GM23338 (cell line): Measurements from ENCODE around the gene RNF121.

Experiments
- CREB1 ChIP-seq: fragments of 250-450 bp; sonication (Bioruptor Pico); IDR thresholded peaks from 2 replicates; pipeline ENCODE4 v1.5.0; 2020; ENCODE audit warnings: low read depth, mild to moderate bottlenecking, moderate library complexity
- EZH2 ChIP-seq: fragments of 200-600 bp; sonication (generic); IDR thresholded peaks from one replicate; pipeline ENCODE4 v1.8.0; 2017; ENCODE audit warnings: antibody characterized with exemption, mild to moderate bottlenecking, low read depth; ENCODE audit not compliant: unreplicated experiment
- EZH2phosphoT487 ChIP-seq: fragments of 200-600 bp; sonication (generic); IDR thresholded peaks from one replicate; pipeline ENCODE4 v1.8.1; 2018; ENCODE audit warnings: antibody characterized with exemption; ENCODE audit not compliant: unreplicated experiment
- JUNB ChIP-seq: IDR thresholded peaks from one replicate; pipeline ENCODE4 v1.6.1; 2016; ENCODE audit warnings: antibody characterized with exemption; ENCODE audit not compliant: unreplicated experiment
- POLR2AphosphoS5 ChIP-seq: IDR thresholded peaks from 2 replicates; pipeline ENCODE4 v1.6.1; 2016; ENCODE audit warnings: antibody characterized with exemption, low read depth
- STAT1 ChIP-seq: IDR thresholded peaks from one replicate; pipeline ENCODE4 v1.6.1; 2016; ENCODE audit warnings: antibody characterized with exemption; ENCODE audit not compliant: unreplicated experiment
- ZNF114 ChIP-seq: fragments of 250-450 bp; sonication (Bioruptor Pico); IDR thresholded peaks from 2 replicates; pipeline ENCODE4 v1.5.0; 2020; ENCODE audit warnings: mild to moderate bottlenecking, moderate library complexity
- ZNF331 ChIP-seq: fragments of 250-450 bp; sonication (Bioruptor Pico); IDR thresholded peaks from 2 replicates; pipeline ENCODE4 v1.5.0; 2020; ENCODE audit warnings: low read depth, mild to moderate bottlenecking, moderate library complexity
- TF ChIP-seq, protein P1 (sequence below), 2 experiments: fragments of 200-600 bp in 1 of 2; sonication (generic) in 1 of 2; conservative IDR thresholded peaks; 2 replicates each; pipeline versions ENCODE4 v1.5.1 to v1.6.1; 2016 to 2017; ENCODE audit warnings: antibody characterized with exemption in 2 of 2, low read depth in 2 of 2, mild to moderate bottlenecking in 2 of 2, moderate library complexity in 1 of 2
- TF ChIP-seq, protein P2 (sequence below): IDR thresholded peaks from 2 replicates; pipeline ENCODE4 v1.6.1; 2016; ENCODE audit warnings: antibody characterized with exemption
- TF ChIP-seq, protein P3 (sequence below): IDR thresholded peaks from one replicate; pipeline ENCODE4 v1.6.1; 2018; ENCODE audit warnings: antibody characterized with exemption; ENCODE audit not compliant: unreplicated experiment
- TF ChIP-seq, protein P4 (sequence below): fragments of 250-450 bp; sonication (Bioruptor Pico); IDR thresholded peaks from 2 replicates; pipeline ENCODE4 v1.5.0; 2020; ENCODE audit warnings: mild to moderate bottlenecking, moderate library complexity

DNA sequence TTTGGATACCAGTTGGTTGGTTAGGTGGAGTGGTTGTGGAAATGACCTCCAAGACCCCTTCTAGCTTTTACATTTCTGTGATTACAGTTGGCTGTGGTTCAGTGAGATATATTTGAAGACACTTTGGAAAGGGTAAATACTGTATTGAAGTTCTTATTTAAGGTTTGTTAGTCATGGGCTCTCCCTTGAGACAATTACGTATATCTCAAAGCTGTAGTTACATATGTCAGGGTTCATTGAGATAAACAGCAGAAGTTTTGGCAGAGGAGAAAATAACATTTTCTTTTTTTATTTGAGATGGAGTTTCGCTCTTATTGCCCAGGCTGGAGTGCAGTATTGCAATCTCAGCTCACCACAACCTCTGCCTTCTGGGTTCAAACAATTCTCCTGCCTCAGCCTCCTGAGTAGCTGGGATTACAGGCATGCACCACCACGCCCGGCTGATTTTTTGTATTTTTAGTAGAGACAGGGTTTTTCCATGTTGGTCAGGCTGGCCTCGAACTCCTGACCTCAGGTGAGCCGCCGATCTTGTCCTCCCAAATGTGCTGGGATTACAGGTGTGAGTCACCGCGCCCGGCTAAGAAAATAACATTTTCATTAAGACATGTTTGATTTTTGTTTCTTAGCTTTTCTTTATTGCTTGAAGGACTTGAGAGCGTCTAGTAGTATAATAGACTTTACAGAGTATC lies 1.9 kb downstream of the RNF121 start:
- TF ChIP-seq, protein P1, sequence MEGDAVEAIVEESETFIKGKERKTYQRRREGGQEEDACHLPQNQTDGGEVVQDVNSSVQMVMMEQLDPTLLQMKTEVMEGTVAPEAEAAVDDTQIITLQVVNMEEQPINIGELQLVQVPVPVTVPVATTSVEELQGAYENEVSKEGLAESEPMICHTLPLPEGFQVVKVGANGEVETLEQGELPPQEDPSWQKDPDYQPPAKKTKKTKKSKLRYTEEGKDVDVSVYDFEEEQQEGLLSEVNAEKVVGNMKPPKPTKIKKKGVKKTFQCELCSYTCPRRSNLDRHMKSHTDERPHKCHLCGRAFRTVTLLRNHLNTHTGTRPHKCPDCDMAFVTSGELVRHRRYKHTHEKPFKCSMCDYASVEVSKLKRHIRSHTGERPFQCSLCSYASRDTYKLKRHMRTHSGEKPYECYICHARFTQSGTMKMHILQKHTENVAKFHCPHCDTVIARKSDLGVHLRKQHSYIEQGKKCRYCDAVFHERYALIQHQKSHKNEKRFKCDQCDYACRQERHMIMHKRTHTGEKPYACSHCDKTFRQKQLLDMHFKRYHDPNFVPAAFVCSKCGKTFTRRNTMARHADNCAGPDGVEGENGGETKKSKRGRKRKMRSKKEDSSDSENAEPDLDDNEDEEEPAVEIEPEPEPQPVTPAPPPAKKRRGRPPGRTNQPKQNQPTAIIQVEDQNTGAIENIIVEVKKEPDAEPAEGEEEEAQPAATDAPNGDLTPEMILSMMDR (conservative IDR thresholded peaks at IDR 0.05; ENCODE audit: low read depth in 2 of 2), result no peak
- TF ChIP-seq POLR2AphosphoS5 (no peak), EZH2phosphoT487 (no peak), JUNB (no peak), EZH2 (no peak), ZNF331 (CRISPR knock-in tag) (no peak), ZNF114 (CRISPR knock-in tag) (no peak), CREB1 (CRISPR knock-in tag) (no peak), STAT1 (no peak)
- TF ChIP-seq, protein P2, sequence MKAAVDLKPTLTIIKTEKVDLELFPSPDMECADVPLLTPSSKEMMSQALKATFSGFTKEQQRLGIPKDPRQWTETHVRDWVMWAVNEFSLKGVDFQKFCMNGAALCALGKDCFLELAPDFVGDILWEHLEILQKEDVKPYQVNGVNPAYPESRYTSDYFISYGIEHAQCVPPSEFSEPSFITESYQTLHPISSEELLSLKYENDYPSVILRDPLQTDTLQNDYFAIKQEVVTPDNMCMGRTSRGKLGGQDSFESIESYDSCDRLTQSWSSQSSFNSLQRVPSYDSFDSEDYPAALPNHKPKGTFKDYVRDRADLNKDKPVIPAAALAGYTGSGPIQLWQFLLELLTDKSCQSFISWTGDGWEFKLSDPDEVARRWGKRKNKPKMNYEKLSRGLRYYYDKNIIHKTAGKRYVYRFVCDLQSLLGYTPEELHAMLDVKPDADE, result no peak
- TF ChIP-seq, protein P3, sequence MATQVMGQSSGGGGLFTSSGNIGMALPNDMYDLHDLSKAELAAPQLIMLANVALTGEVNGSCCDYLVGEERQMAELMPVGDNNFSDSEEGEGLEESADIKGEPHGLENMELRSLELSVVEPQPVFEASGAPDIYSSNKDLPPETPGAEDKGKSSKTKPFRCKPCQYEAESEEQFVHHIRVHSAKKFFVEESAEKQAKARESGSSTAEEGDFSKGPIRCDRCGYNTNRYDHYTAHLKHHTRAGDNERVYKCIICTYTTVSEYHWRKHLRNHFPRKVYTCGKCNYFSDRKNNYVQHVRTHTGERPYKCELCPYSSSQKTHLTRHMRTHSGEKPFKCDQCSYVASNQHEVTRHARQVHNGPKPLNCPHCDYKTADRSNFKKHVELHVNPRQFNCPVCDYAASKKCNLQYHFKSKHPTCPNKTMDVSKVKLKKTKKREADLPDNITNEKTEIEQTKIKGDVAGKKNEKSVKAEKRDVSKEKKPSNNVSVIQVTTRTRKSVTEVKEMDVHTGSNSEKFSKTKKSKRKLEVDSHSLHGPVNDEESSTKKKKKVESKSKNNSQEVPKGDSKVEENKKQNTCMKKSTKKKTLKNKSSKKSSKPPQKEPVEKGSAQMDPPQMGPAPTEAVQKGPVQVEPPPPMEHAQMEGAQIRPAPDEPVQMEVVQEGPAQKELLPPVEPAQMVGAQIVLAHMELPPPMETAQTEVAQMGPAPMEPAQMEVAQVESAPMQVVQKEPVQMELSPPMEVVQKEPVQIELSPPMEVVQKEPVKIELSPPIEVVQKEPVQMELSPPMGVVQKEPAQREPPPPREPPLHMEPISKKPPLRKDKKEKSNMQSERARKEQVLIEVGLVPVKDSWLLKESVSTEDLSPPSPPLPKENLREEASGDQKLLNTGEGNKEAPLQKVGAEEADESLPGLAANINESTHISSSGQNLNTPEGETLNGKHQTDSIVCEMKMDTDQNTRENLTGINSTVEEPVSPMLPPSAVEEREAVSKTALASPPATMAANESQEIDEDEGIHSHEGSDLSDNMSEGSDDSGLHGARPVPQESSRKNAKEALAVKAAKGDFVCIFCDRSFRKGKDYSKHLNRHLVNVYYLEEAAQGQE, result no peak
- TF ChIP-seq, protein P4, sequence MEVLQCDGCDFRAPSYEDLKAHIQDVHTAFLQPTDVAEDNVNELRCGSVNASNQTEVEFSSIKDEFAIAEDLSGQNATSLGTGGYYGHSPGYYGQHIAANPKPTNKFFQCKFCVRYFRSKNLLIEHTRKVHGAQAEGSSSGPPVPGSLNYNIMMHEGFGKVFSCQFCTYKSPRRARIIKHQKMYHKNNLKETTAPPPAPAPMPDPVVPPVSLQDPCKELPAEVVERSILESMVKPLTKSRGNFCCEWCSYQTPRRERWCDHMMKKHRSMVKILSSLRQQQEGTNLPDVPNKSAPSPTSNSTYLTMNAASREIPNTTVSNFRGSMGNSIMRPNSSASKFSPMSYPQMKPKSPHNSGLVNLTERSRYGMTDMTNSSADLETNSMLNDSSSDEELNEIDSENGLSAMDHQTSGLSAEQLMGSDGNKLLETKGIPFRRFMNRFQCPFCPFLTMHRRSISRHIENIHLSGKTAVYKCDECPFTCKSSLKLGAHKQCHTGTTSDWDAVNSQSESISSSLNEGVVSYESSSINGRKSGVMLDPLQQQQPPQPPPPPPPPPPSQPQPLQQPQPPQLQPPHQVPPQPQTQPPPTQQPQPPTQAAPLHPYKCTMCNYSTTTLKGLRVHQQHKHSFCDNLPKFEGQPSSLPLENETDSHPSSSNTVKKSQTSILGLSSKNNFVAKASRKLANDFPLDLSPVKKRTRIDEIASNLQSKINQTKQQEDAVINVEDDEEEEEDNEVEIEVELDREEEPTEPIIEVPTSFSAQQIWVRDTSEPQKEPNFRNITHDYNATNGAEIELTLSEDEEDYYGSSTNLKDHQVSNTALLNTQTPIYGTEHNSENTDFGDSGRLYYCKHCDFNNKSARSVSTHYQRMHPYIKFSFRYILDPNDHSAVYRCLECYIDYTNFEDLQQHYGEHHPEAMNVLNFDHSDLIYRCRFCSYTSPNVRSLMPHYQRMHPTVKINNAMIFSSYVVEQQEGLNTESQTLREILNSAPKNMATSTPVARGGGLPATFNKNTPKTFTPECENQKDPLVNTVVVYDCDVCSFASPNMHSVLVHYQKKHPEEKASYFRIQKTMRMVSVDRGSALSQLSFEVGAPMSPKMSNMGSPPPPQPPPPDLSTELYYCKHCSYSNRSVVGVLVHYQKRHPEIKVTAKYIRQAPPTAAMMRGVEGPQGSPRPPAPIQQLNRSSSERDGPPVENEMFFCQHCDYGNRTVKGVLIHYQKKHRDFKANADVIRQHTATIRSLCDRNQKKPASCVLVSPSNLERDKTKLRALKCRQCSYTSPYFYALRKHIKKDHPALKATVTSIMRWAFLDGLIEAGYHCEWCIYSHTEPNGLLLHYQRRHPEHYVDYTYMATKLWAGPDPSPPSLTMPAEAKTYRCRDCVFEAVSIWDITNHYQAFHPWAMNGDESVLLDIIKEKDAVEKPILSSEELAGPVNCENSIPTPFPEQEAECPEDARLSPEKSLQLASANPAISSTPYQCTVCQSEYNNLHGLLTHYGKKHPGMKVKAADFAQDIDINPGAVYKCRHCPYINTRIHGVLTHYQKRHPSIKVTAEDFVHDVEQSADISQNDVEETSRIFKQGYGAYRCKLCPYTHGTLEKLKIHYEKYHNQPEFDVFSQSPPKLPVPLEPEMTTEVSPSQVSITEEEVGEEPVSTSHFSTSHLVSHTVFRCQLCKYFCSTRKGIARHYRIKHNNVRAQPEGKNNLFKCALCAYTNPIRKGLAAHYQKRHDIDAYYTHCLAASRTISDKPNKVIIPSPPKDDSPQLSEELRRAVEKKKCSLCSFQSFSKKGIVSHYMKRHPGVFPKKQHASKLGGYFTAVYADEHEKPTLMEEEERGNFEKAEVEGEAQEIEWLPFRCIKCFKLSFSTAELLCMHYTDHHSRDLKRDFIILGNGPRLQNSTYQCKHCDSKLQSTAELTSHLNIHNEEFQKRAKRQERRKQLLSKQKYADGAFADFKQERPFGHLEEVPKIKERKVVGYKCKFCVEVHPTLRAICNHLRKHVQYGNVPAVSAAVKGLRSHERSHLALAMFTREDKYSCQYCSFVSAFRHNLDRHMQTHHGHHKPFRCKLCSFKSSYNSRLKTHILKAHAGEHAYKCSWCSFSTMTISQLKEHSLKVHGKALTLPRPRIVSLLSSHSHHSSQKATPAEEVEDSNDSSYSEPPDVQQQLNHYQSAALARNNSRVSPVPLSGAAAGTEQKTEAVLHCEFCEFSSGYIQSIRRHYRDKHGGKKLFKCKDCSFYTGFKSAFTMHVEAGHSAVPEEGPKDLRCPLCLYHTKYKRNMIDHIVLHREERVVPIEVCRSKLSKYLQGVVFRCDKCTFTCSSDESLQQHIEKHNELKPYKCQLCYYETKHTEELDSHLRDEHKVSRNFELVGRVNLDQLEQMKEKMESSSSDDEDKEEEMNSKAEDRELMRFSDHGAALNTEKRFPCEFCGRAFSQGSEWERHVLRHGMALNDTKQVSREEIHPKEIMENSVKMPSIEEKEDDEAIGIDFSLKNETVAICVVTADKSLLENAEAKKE (CRISPR knock-in tag), result no peak
